A549 (cell line): ENCODE data around the gene PEPD. TPM values are rescaled to one million over a fixed set of nuclear protein-coding genes. Genes with fewer than 3 reads are reported as not detected.

ENCODE experiments used
- ATAC-seq, 2 experiments: fragments of 200-7000 bp in 1 of 2; fragments of >200 bp in 1 of 2; cut with Nextera tagmentation in 1 of 2; cut with Tn5 transposase in 1 of 2; 3 replicates each; pipeline versions ENCODE4 v1.8.0 to v1.9.1; 2018 to 2020; ENCODE audit warnings: mild to moderate bottlenecking in 1 of 2, moderate library complexity in 1 of 2
- CTCF ChIA-PET: fragments of 300-600 bp; sonication (Branson Sonifier 250); formaldehyde crosslinking; extraction: SDS; loops from one replicate; lab custom pipeline; 2021; ENCODE audit warnings: antibody characterized with exemption, inconsistent platforms; lab: Yijun Ruan, JAX
- POLR2A ChIA-PET: fragments of 350-600 bp; formaldehyde crosslinking; extraction: SDS; loops from one replicate; lab custom pipeline; 2021; ENCODE audit warnings: antibody characterized with exemption, inconsistent platforms; lab: Yijun Ruan, JAX
- DNase-seq, 2 experiments: peaks; one replicate each; pipeline versions ENCODE4 v3.0.0 to v3.0.0-alpha.2; 2011 to 2016; ENCODE audit warnings: low read depth in 1 of 2, low spot score in 1 of 2
- FAIRE-seq: peaks from 2 replicates; lab custom pipeline; 2011; peaks lifted over from hg19 to GRCh38; lab: Jason Lieb, UNC
- H3K27ac ChIP-seq, 2 experiments: fragments of >200 bp; sonication (Bioruptor Twin); formaldehyde crosslinking; 3 replicates each; pipeline ENCODE4 v1.5.1; 2016 to 2017
- H3K4me1 ChIP-seq: fragments of >200 bp; sonication (Bioruptor Twin); formaldehyde crosslinking; 3 replicates; pipeline ENCODE4 v1.6.1; 2016
- H3K4me2 ChIP-seq: fragments of >200 bp; sonication (Bioruptor Twin); formaldehyde crosslinking; 3 replicates; pipeline ENCODE4 v1.6.1; 2016
- H3K4me3 ChIP-seq: fragments of >200 bp; sonication (Bioruptor Twin); formaldehyde crosslinking; 3 replicates; pipeline ENCODE4 v1.5.1; 2016
- H3K9me3 ChIP-seq: fragments of >200 bp; sonication (Bioruptor Twin); formaldehyde crosslinking; 3 replicates; pipeline ENCODE4 v1.6.1; 2016
- CBX2 ChIP-seq: fragments of 200-600 bp; sonication (generic); IDR thresholded peaks from 2 replicates; pipeline ENCODE4 v1.6.1; 2016; ENCODE audit warnings: low read depth, mild to moderate bottlenecking, borderline replicate concordance
- CBX8 ChIP-seq: fragments of 200-600 bp; sonication (generic); IDR thresholded peaks from 2 replicates; pipeline ENCODE4 v1.6.1; 2016
- CEBPB ChIP-seq, 2 experiments: fragments of >200 bp in 1 of 2; sonication (Bioruptor Twin) in 1 of 2; formaldehyde crosslinking in 1 of 2; IDR thresholded peaks; 2 replicates each; pipeline ENCODE4 v1.6.1; 2012 to 2016
- CHD2 ChIP-seq: fragments of 150-350 bp; IDR thresholded peaks from 2 replicates; pipeline ENCODE4 v1.6.1; 2014; ENCODE audit warnings: low read length; ENCODE audit not compliant: partially characterized antibody
- ESRRA ChIP-seq: fragments of 150-350 bp; IDR thresholded peaks from 2 replicates; pipeline ENCODE4 v1.6.1; 2014; ENCODE audit warnings: mild to moderate bottlenecking, low read length, borderline replicate concordance
- FOSL2 ChIP-seq, 2 experiments: fragments of 450-650 bp in 1 of 2; fragments of >200 bp in 1 of 2; sonication (Bioruptor Twin) in 1 of 2; formaldehyde crosslinking; IDR thresholded peaks; 2 replicates each; pipeline versions ENCODE4 v1.5.0 to v1.6.1; 2016 to 2020; ENCODE audit warnings: mild to moderate bottlenecking in 1 of 2, moderate library complexity in 1 of 2
- FOXS1 ChIP-seq: fragments of 250-450 bp; sonication (Bioruptor Pico); IDR thresholded peaks from 2 replicates; pipeline ENCODE4 v1.5.0; 2020; ENCODE audit warnings: mild to moderate bottlenecking, moderate library complexity
- HMGXB4 ChIP-seq: fragments of 250-450 bp; sonication (Bioruptor Pico); IDR thresholded peaks from 2 replicates; pipeline ENCODE4 v1.5.0; 2021; ENCODE audit warnings: mild to moderate bottlenecking, moderate library complexity, borderline replicate concordance
- MAFK ChIP-seq: fragments of 450-650 bp; IDR thresholded peaks from 2 replicates; pipeline ENCODE4 v1.6.1; 2014; ENCODE audit not compliant: partially characterized antibody
- MAZ ChIP-seq: fragments of 150-350 bp; IDR thresholded peaks from 2 replicates; pipeline ENCODE4 v1.6.1; 2014; ENCODE audit warnings: antibody characterized with exemption, low read depth, low read length, borderline replicate concordance
- NFE2L2 ChIP-seq: fragments of 150-350 bp; conservative IDR thresholded peaks from 2 replicates; pipeline ENCODE4 v1.6.1; 2014; ENCODE audit warnings: low read length
- WGBS: methylation state at CpG from one replicate; pipeline ENCODE4 v1.1.6; 2017; ENCODE audit errors: missing lambda C conversion rate; 5-methylcytosine and 5-hydroxymethylcytosine counted together
- polyA plus RNA-seq, 4 experiments: library from polyadenylated mRNA; depleted of rRNA in 3 of 4; stranded (reverse); fragments of >200 nt; fragmentation: RNase III in 1 of 4; extraction: RNeasy Plus Mini Kit Qiagen cat#74134 plus additional on column Dnase treatment in 1 of 4; gene quantifications; 2 replicates in 3 of 4; 3 replicates in 1 of 4; pipeline ENCODE4 v1.2.3, GENCODE V29; 2011 to 2017
- TF ChIP-seq, protein P1 (sequence below): IDR thresholded peaks from 2 replicates; pipeline ENCODE4 v1.6.1; 2012
- TF ChIP-seq, protein P2 (sequence below): fragments of 200-600 bp; sonication (generic); IDR thresholded peaks from 2 replicates; pipeline ENCODE4 v1.6.1; 2016; ENCODE audit warnings: antibody characterized with exemption, mild to moderate bottlenecking, moderate library complexity

Gene PEPD
- polyA plus RNA-seq, 2 of the 4 experiments (the other 2 are of a cell fraction) = 85.5 to 100 TPM

DNA sequence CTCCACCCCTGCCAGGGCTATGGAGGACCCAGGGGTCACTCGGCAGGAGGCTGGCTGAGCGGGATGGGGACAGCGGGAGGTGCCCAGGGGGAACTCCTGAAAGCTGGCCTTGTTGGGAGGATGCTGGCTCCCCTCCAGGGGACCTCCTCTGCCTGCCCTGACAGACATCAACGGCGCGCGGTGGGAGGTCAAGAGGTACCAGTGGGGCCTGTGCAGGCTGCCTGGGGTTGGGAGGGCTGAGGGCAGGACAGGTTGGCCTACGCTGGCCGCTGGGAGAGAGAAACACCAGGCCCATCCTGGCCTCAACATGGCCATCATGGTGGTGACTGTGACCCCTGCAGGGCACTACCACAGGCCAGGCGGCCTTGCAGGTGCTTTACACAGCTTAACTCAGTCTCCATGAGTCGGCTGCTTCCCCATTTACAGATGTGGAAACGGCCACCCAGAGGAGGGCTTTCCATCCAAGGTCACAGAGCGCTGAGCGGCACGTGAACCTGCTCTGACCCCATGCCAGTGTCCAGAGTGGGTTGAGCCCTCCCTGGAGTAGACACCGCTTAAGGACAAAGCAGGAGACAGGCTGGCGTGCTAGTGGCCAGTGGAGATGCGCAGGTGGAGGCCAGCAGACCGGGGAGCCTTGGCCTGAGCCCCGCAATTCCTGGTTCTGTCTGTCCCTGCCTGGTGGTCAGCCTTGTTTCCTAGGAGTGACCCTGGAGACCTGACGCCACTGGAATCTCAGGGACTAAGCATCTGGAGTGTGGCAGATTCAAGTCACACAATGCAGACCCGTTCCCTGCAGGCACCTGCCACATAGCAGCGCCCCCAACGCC is 120.5 kb downstream of the PEPD start:
- POLR2A ChIA-PET = interaction anchor here (1.8 kb wide), 1 partner anchor 98 kb away, joined by 4 read pairs; the partner anchor contains the start of gene CEBPA
- TF ChIP-seq, protein P1, sequence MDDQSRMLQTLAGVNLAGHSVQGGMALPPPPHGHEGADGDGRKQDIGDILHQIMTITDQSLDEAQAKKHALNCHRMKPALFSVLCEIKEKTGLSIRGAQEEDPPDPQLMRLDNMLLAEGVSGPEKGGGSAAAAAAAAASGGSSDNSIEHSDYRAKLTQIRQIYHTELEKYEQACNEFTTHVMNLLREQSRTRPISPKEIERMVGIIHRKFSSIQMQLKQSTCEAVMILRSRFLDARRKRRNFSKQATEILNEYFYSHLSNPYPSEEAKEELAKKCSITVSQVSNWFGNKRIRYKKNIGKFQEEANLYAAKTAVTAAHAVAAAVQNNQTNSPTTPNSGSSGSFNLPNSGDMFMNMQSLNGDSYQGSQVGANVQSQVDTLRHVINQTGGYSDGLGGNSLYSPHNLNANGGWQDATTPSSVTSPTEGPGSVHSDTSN = no peak
- no peak for TF ChIP-seq CEBPB (IDR thresholded peaks at IDR 0.05)
- no peak overlapping the region for H3K4me2 ChIP-seq
- H3K9me3 ChIP-seq = no peaks in the 10 kb centered on the region
- WGBS = 89% methylated on average over 24 of the region's 24 CpGs
- CTCF ChIA-PET = interaction anchor here (0.6 to 36.3 kb wide), 10 partner anchors 7 to 274 kb away, joined by 3 to 1493 read pairs (median 8); partner anchors contain the start of gene CEBPA
- FAIRE-seq (no peak), ATAC-seq (no peak), DNase-seq (no peak)
- H3K27ac ChIP-seq = no peak overlapping the region
- peaks cover 8% of the 10 kb centered on the region; the same call in 1 of the 3 replicates for H3K4me1 ChIP-seq
- no peak overlapping the region for H3K4me3 ChIP-seq

GRCh38 chr19:33399745-33400681 is 121.6 kb downstream of the PEPD start:
- WGBS = 76% methylated on average over 22 of the region's 22 CpGs
- FAIRE-seq (no peak), DNase-seq (no peak), ATAC-seq (no peak)
- peaks cover 8% of the 10 kb centered on the region; the same call in 2 of the 3 replicates for H3K4me1 ChIP-seq
- no peak for TF ChIP-seq CBX2
- no peak for TF ChIP-seq FOSL2 (IDR thresholded peaks at IDR 0.05)
- no peak for TF ChIP-seq FOSL2 (CRISPR knock-in tag; IDR thresholded peaks at IDR 0.05)
- no peak for TF ChIP-seq FOXS1 (CRISPR knock-in tag)
- TF ChIP-seq CHD2 = no peak
- TF ChIP-seq HMGXB4 (CRISPR knock-in tag) = no peak
- TF ChIP-seq ESRRA = no peak
- TF ChIP-seq CBX8 = no peak
- no peak for TF ChIP-seq MAZ
- no peak for TF ChIP-seq NFE2L2
- TF ChIP-seq MAFK = no peak
- TF ChIP-seq, protein P2, sequence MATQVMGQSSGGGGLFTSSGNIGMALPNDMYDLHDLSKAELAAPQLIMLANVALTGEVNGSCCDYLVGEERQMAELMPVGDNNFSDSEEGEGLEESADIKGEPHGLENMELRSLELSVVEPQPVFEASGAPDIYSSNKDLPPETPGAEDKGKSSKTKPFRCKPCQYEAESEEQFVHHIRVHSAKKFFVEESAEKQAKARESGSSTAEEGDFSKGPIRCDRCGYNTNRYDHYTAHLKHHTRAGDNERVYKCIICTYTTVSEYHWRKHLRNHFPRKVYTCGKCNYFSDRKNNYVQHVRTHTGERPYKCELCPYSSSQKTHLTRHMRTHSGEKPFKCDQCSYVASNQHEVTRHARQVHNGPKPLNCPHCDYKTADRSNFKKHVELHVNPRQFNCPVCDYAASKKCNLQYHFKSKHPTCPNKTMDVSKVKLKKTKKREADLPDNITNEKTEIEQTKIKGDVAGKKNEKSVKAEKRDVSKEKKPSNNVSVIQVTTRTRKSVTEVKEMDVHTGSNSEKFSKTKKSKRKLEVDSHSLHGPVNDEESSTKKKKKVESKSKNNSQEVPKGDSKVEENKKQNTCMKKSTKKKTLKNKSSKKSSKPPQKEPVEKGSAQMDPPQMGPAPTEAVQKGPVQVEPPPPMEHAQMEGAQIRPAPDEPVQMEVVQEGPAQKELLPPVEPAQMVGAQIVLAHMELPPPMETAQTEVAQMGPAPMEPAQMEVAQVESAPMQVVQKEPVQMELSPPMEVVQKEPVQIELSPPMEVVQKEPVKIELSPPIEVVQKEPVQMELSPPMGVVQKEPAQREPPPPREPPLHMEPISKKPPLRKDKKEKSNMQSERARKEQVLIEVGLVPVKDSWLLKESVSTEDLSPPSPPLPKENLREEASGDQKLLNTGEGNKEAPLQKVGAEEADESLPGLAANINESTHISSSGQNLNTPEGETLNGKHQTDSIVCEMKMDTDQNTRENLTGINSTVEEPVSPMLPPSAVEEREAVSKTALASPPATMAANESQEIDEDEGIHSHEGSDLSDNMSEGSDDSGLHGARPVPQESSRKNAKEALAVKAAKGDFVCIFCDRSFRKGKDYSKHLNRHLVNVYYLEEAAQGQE = no peak
- no peak overlapping the region for H3K27ac ChIP-seq
- H3K4me3 ChIP-seq = no peak overlapping the region
- H3K9me3 ChIP-seq = no peaks in the 10 kb centered on the region
- ChIA-PET POLR2A (interaction anchor here (1.8 kb wide), 1 partner anchor 97 kb away, joined by 4 read pairs; the partner anchor contains the start of gene CEBPA), CTCF (interaction anchor here (0.6 to 36.3 kb wide), 16 partner anchors 6 to 745 kb away, joined by 3 to 1493 read pairs (median 4); partner anchors contain the start of genes CEBPA and CEBPG)
- H3K4me2 ChIP-seq = no peak overlapping the region
